ENCODE results near the gene IFT57.

Gene IFT57

GRCh38 chr3:108200578-108200977 lies 21.6 kb downstream of the IFT57 start:
- TF ChIP-seq ZNF645 (tag by site-specific recombination; IDR thresholded peaks at IDR 0.05) (no peak), GFI1B (tag by site-specific recombination; IDR thresholded peaks at IDR 0.05) (no peak), INSM2 (tag by site-specific recombination; IDR thresholded peaks at IDR 0.05) (no peak), FEZF1 (tag by site-specific recombination; IDR thresholded peaks at IDR 0.05) (no peak), PATZ1 (tag by site-specific recombination; IDR thresholded peaks at IDR 0.05) (no peak), ZNF580 (tag by site-specific recombination; IDR thresholded peaks at IDR 0.05) (no peak), ZNF404 (tag by site-specific recombination; IDR thresholded peaks at IDR 0.05) (no peak), ZNF791 (tag by site-specific recombination; IDR thresholded peaks at IDR 0.05) (no peak), ZBTB49 (tag by site-specific recombination; IDR thresholded peaks at IDR 0.05; ENCODE audit: low read depth) (no peak), ZNF133 (tag by site-specific recombination; IDR thresholded peaks at IDR 0.05) (no peak), ZSCAN23 (tag by site-specific recombination; IDR thresholded peaks at IDR 0.05) (no peak), ZNF138 (tag by site-specific recombination; IDR thresholded peaks at IDR 0.05; ENCODE audit: borderline replicate concordance) (no peak), ZNF561 (tag by site-specific recombination; IDR thresholded peaks at IDR 0.05; ENCODE audit: borderline replicate concordance) (no peak), CTCF (tag by site-specific recombination; IDR thresholded peaks at IDR 0.05) (no peak), ZNF677 (tag by site-specific recombination; IDR thresholded peaks at IDR 0.05) (no peak), TSHZ1 (tag by site-specific recombination; IDR thresholded peaks at IDR 0.05; ENCODE audit: borderline replicate concordance) (no peak), ZBTB48 (tag by site-specific recombination; IDR thresholded peaks at IDR 0.05) (no peak), ZNF184 (tag by site-specific recombination; IDR thresholded peaks at IDR 0.05) (no peak), ZBTB26 (tag by site-specific recombination; optimal IDR thresholded peaks at IDR 0.05) (no peak)
- Histone ChIP-seq H3K27ac (ENCODE audit: extremely low read depth, low read depth, low read length) (no peak overlapping the region), H3K36me3 (ENCODE audit: control insufficient read depth in 2 of 2, insufficient read depth in 1 of 2, low read length in 2 of 2) (peaks cover 0 to 13% of the 10 kb centered on the region in 2 experiments; a peak in 1 of 3 replicates), H3K4me3 (ENCODE audit: low read depth, low read length) (no peak overlapping the region), H3K9me3 (ENCODE audit: control insufficient read depth, insufficient read depth, low read depth, low read length) (no peaks in the 10 kb centered on the region), H3K4me1 (ENCODE audit: control insufficient read depth, insufficient read depth, low read length) (no peaks in the 10 kb centered on the region)
- ChIA-PET CTCF (no interaction called here), POLR2A (no interaction called here)

Data from HEK293 (cell line).